Dermis microvascular lymphatic vessel endothelial cell (primary cell): ENCODE measurements around the gene ZNF662. TPM values are rescaled to one million over a fixed set of nuclear protein-coding genes. Genes with fewer than 3 reads are reported as not detected.

Experiments used
- DNase-seq, 2 donors: peaks; one replicate each; pipeline versions ENCODE4 v3.0.0 to v3.0.0-alpha.2; 2010; ENCODE audit warnings: low read depth in 2 of 2
- total RNA-seq: library from RNA; depleted of rRNA; stranded (reverse); fragments of >200 nt; gene quantifications from 2 replicates; pipeline ENCODE4 v1.2.1, GENCODE V29; 2014

The ZNF662 gene
- total RNA-seq, 1 donor from 2014 or later, result 1.0 TPM

DNA sequence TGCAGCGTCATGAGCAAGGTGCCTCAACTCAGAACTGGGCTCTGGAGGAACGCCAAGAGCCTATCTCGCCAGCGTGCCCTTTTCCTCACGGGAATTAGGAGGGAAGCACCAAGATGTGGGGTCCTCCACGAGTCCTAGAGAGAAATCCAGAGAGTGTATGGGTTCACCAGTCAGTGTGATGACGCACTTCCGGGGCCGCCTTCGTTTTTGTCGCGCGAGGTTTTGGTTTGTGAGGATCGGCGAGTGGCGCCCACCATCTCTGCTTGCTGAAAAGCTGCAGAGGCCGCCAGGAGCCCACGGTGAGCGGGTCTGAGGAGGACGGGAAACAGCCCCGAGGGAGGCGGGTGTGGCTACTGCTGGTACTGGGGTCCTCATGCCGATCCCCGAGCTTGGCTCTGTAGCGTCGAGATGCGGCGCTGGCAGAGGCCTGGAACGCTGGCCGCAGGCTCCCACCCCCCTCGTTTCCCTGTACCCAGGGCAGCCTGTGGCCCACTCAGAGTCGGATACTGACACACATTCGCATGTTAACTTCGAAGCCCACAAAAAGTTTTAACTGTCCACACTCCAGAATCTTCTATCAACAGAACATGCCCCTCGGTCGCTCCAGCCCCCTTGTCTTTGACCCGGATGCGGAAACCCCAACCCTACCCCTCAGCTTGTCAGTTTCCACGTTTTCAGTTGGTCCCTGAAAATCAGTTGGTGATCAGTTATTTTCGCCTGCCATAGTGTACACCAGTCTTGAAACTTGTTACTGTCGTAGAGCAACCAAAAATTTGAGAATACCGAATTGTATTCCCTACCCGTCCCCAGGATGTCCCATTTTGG, 30.4 kb downstream of the ZNF662 start:
- DNase-seq, result no peak

- no peak for DNase-seq
Measured at GRCh38 chr3:42937334-42937733, 31.4 kb downstream of the ZNF662 start.

DNA sequence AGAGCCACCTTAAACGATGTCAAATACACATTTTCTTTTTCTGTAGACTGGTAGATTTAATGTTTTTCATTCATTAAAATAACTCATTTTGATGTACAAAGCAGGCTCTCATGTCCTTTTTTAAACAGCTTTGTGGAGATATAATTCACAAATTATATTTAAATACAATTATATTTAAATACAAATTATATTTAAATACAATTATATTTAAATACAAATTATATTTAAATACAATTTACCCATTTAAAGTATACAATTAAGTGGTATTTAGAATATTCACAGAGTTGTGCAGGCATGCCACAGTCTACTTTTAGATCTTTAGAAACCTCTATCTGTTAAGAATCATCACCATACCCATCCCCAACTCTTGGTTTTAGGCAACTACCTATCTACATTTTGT, 36.8 kb downstream of the ZNF662 start:
- DNase-seq, result no peak

- DNase-seq, result no peak
Measured at GRCh38 chr3:42946050-42946449, 40.1 kb downstream of the ZNF662 start.

DNA sequence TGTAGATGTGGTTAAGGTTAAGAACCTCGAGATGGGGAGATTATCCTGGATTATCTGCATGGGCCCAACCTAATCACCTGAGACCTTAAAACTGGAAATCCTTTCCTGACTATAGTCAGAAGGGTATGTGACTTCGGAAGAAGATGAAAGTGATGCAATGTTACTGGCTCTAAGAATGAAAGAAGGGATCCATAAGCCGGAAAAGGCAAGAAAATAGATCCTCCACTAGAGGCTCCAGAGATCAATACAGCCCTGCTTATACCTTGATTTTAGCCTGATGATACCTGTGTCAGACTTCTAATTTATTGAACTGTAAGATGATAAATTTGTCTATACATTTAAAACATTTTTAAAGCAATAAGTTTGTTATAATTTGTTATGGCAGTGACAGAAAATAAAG, 51.6 kb downstream of the ZNF662 start:
- DNase-seq, result no peak

- DNase-seq, result peak in 1 of 2 donors; percentile 22
Measured at GRCh38 chr3:42960282-42960681, 54.3 kb downstream of the ZNF662 start.

GRCh38 chr3:42960786-42961185, 54.8 kb downstream of the ZNF662 start:
- DNase-seq, result no peak

DNA sequence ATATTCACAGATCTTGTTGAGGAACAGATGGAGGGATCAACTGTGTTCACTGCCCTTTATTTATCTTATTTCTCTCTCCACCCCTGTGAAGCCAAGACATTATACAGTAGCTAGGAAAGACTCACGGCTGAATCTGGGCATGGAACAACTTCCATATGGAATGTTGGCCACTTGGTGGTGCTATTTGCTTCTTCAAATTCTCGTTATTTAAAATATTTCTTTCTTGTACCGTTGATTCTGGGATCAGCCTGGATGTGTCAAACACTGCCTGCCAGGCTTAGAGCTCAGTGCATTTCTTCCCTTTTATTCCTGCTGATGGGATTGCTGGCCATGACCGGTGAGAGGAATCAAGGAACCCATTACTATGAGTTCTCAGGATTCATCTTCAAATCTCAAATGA, 55.7 kb downstream of the ZNF662 start:
- peak; percentile 24 to 60 for DNase-seq

DNA sequence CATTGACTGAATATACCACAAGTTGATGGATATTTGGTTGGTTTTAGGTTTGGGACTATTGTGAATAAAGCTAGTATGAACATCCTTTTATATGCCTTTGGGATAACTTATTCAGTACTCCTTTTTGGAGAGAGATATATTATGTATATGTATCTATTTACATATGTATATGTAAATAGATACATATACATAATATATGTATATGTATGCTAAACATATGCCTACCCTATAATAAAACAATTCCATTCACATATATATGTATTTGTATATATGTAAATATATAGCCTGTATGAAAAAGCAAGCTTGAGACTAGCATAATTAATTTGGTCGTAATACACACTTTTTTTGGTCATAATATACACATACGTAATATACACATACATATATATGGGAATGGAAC, 57.3 kb downstream of the ZNF662 start:
- DNase-seq, result no peak

- DNase-seq, result no peak
Measured at GRCh38 chr3:42964266-42964665, 58.3 kb downstream of the ZNF662 start.

Other genes starting within 250 kb of the ZNF662 start
- not detected in 2 replicates for gene KLHL40, start 220.6 kb upstream of the ZNF662 start, total RNA-seq
- not detected in 2 replicates for gene HHATL, start 203.3 kb upstream of the ZNF662 start, total RNA-seq
- 0.13 and 0.25 TPM in 2 replicates for gene CCDC13, start 132.9 kb upstream of the ZNF662 start, total RNA-seq
- 77.5 and 102 TPM in 2 replicates for gene HIGD1A, start 101.7 kb upstream of the ZNF662 start, total RNA-seq
- 3.5 and 23.5 TPM in 2 replicates for gene ACKR2, start 96.7 kb upstream of the ZNF662 start, total RNA-seq
- not detected in 2 replicates for gene CYP8B1, start 30.3 kb upstream of the ZNF662 start, total RNA-seq
- under 0.01 TPM in 1 of 2 replicates, not detected in the other for gene GASK1A, start 73.2 kb downstream of the ZNF662 start, total RNA-seq
- 3.5 and 6.6 TPM in 2 replicates for gene POMGNT2, start 199.9 kb downstream of the ZNF662 start, total RNA-seq